SU-DHL-6 (cell line): ENCODE measurements around the gene SERTAD4.

Experiments
- H2AFZ ChIP-seq: fragments of 200-600 bp; sonication (generic); 2 replicates; pipeline ENCODE4 v1.6.1; 2014; ENCODE audit warnings: low read depth, mild to moderate bottlenecking, moderate library complexity, mixed read lengths, antibody characterized with exemption, low read length; ENCODE audit not compliant: severe bottlenecking
- H3F3A ChIP-seq: fragments of 200-600 bp; shearing (Covaris generic); 2 replicates; pipeline ENCODE4 v1.6.0; 2016; ENCODE audit warnings: antibody characterized with exemption, mild to moderate bottlenecking; ENCODE audit not compliant: insufficient read depth
- H3K27ac ChIP-seq: fragments of 200-600 bp; sonication (generic); 2 replicates; pipeline ENCODE4 v1.5.1; 2016; ENCODE audit warnings: low read depth, mild to moderate bottlenecking, low read length, moderate library complexity, mixed read lengths
- H3K27me3 ChIP-seq: fragments of 200-600 bp; sonication (generic), shearing (Covaris generic); 2 replicates; pipeline ENCODE4 v1.6.0; 2014; ENCODE audit warnings: mild to moderate bottlenecking, low read length
- H3K36me3 ChIP-seq: fragments of 200-600 bp; sonication (generic); 2 replicates; pipeline ENCODE4 v1.6.1; 2014; ENCODE audit warnings: mild to moderate bottlenecking, low read length, mixed read lengths
- H3K4me2 ChIP-seq: fragments of 300-600, 200-600 bp; shearing (Covaris generic), sonication (generic); 2 replicates; pipeline ENCODE4 v1.6.0; 2014; ENCODE audit warnings: low read length, low read depth, mild to moderate bottlenecking; ENCODE audit not compliant: poor library complexity, severe bottlenecking
- H3K4me3 ChIP-seq: fragments of 200-600 bp; sonication (generic); 2 replicates; pipeline ENCODE4 v1.5.1; 2014; ENCODE audit warnings: antibody characterized with exemption, low read length, mild to moderate bottlenecking, mixed read lengths; ENCODE audit not compliant: insufficient read depth, poor library complexity, severe bottlenecking
- H3K79me2 ChIP-seq: fragments of 200-600 bp; sonication (generic); 2 replicates; pipeline ENCODE4 v1.6.1; 2014; ENCODE audit warnings: mild to moderate bottlenecking, low read length, moderate library complexity; ENCODE audit not compliant: insufficient read depth
- H3K9ac ChIP-seq: fragments of 200-600 bp; sonication (generic); 2 replicates; pipeline ENCODE4 v1.7.0; 2014; ENCODE audit warnings: mild to moderate bottlenecking, low read length
- H3K9me2 ChIP-seq: fragments of 200-600 bp; sonication (generic); replicated peaks from 2 replicates; pipeline ENCODE4 v1.6.1; 2014; ENCODE audit warnings: low read length; ENCODE audit not compliant: insufficient read depth
- H3K9me3 ChIP-seq: fragments of 200-600 bp; sonication (generic); 2 replicates; pipeline ENCODE4 v1.6.1; 2014; ENCODE audit warnings: low read length, mixed read lengths; ENCODE audit not compliant: insufficient read depth
- H4K20me1 ChIP-seq: fragments of 200-600 bp; sonication (generic); 2 replicates; pipeline ENCODE4 v1.6.1; 2014; ENCODE audit warnings: low read depth, mild to moderate bottlenecking, antibody characterized with exemption, low read length, moderate library complexity, mixed read lengths
- EZH2phosphoT487 ChIP-seq: fragments of 200-600 bp; sonication (generic), shearing (Covaris generic); conservative IDR thresholded peaks from 2 replicates; pipeline ENCODE4 v1.6.1; 2018; ENCODE audit warnings: mild to moderate bottlenecking, antibody characterized with exemption, low read length, moderate library complexity, mixed read lengths
- TF ChIP-seq, protein P1 (sequence below): fragments of 200-600 bp; sonication (generic); IDR thresholded peaks from one replicate; pipeline ENCODE4 v1.5.1; 2017; ENCODE audit warnings: antibody characterized with exemption, mild to moderate bottlenecking, low read length, moderate library complexity; ENCODE audit not compliant: insufficient read depth, poor library complexity, severe bottlenecking

Gene SERTAD4

GRCh38 chr1:210214573-210215409, 17.8 kb upstream of the SERTAD4 start:
- Histone ChIP-seq H3K9me3 (no peaks in the 10 kb centered on the region), H3K4me2 (no peak overlapping the region), H4K20me1 (no peaks in the 10 kb centered on the region), H3K4me3 (no peak overlapping the region), H3K9ac (no peak overlapping the region), H3K9me2 (no peaks in the 10 kb centered on the region), H2AFZ (no peak overlapping the region), H3K36me3 (no peaks in the 10 kb centered on the region), H3F3A (no peaks in the 10 kb centered on the region), H3K27ac (no peak overlapping the region), H3K27me3 (no peaks in the 10 kb centered on the region), H3K79me2 (no peaks in the 10 kb centered on the region)
- TF ChIP-seq EZH2phosphoT487, result no peak
- TF ChIP-seq, protein P1, sequence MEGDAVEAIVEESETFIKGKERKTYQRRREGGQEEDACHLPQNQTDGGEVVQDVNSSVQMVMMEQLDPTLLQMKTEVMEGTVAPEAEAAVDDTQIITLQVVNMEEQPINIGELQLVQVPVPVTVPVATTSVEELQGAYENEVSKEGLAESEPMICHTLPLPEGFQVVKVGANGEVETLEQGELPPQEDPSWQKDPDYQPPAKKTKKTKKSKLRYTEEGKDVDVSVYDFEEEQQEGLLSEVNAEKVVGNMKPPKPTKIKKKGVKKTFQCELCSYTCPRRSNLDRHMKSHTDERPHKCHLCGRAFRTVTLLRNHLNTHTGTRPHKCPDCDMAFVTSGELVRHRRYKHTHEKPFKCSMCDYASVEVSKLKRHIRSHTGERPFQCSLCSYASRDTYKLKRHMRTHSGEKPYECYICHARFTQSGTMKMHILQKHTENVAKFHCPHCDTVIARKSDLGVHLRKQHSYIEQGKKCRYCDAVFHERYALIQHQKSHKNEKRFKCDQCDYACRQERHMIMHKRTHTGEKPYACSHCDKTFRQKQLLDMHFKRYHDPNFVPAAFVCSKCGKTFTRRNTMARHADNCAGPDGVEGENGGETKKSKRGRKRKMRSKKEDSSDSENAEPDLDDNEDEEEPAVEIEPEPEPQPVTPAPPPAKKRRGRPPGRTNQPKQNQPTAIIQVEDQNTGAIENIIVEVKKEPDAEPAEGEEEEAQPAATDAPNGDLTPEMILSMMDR, result no peak

GRCh38 chr1:210217482-210217881, 15.1 kb upstream of the SERTAD4 start:
- H2AFZ ChIP-seq, result no peak overlapping the region
- no peak overlapping the region for H3K27ac ChIP-seq
- no peaks in the 10 kb centered on the region for H3K27me3 ChIP-seq
- no peak overlapping the region for H3K9ac ChIP-seq
- no peaks in the 10 kb centered on the region for H4K20me1 ChIP-seq
- no peak overlapping the region for H3K4me2 ChIP-seq
- no peak overlapping the region for H3K4me3 ChIP-seq
- no peak for TF ChIP-seq EZH2phosphoT487
- TF ChIP-seq, protein P1, result no peak
- H3F3A ChIP-seq, result no peaks in the 10 kb centered on the region
- H3K79me2 ChIP-seq, result no peaks in the 10 kb centered on the region
- no peaks in the 10 kb centered on the region for H3K9me2 ChIP-seq
- no peaks in the 10 kb centered on the region for H3K36me3 ChIP-seq
- H3K9me3 ChIP-seq, result no peaks in the 10 kb centered on the region

- H3K79me2 ChIP-seq, result no peaks in the 10 kb centered on the region
- no peak overlapping the region for H2AFZ ChIP-seq
- no peaks in the 10 kb centered on the region for H3K27me3 ChIP-seq
- no peaks in the 10 kb centered on the region for H4K20me1 ChIP-seq
- H3K9me2 ChIP-seq, result no peaks in the 10 kb centered on the region
- no peak overlapping the region for H3K4me3 ChIP-seq
- no peak overlapping the region for H3K27ac ChIP-seq
- no peak overlapping the region for H3K9ac ChIP-seq
- TF ChIP-seq, protein P1, result no peak
- no peak for TF ChIP-seq EZH2phosphoT487
- H3K9me3 ChIP-seq, result no peaks in the 10 kb centered on the region
- no peaks in the 10 kb centered on the region for H3K36me3 ChIP-seq
- no peaks in the 10 kb centered on the region for H3F3A ChIP-seq
- H3K4me2 ChIP-seq, result no peak overlapping the region
Measured at GRCh38 chr1:210218047-210218446, 14.5 kb upstream of the SERTAD4 start.
